Measurements from ENCODE around the gene GRIP1.

- TF ChIP-seq CTCF (IDR thresholded peaks at IDR 0.05; ENCODE audit: borderline replicate concordance, extremely low read depth, low read length, poor library complexity, severe bottlenecking) (no peak), EZH2 (IDR thresholded peaks at IDR 0.05; ENCODE audit: borderline replicate concordance, low read depth, low read length, severe bottlenecking) (no peak)
Measured at GRCh38 chr12:66662729-66663128, 16.1 kb downstream of the GRIP1 start.

All from DND-41 (cell line).